DND-41 (cell line): ENCODE measurements around the gene DCLK1.
"Not testable (repeated sequence)": the region's sequence is repeated elsewhere in the genome, so short reads cannot be mapped to it uniquely, and the experiment has no call there.

Experiments used
- CTCF ChIP-seq: IDR thresholded peaks from 2 replicates; pipeline ENCODE4 v1.5.1; 2012; ENCODE audit warnings: borderline replicate concordance, low read length, moderate library complexity, mild to moderate bottlenecking; ENCODE audit not compliant: poor library complexity, severe bottlenecking; ENCODE audit errors: extremely low read depth
- EZH2 ChIP-seq: IDR thresholded peaks from 3 replicates; pipeline ENCODE4 v1.6.1; 2012; ENCODE audit warnings: borderline replicate concordance, low read depth, mild to moderate bottlenecking, moderate library complexity, low read length, inconsistent platforms; ENCODE audit not compliant: severe bottlenecking

GRCh38 chr13:36101907-36102306 is 29.3 kb downstream of the DCLK1 start:
- not testable (repeated sequence) for TF ChIP-seq CTCF, EZH2
